T-cell (primary cell): ENCODE results near the gene RMC1. TPM values are rescaled to one million over a fixed set of nuclear protein-coding genes. Genes with fewer than 3 reads are reported as not detected.
A peak's percentile ranks its signal among the peaks of the same experiment; 100 is the strongest.

Experiments used
- ATAC-seq, 4 experiments: fragments of 200-7000 bp in 3 of 4; fragments of 150-1000 bp in 1 of 4; cut with Tn5 transposase; replicated peaks in 1 of 4; 1 replicate in 3 of 4; 2 replicates in 1 of 4; pipeline ENCODE4 v1.10.0; 2021; ENCODE audit warnings: moderate library complexity in 3 of 4, mild to moderate bottlenecking in 2 of 4, moderate number of reproducible peaks in 1 of 4
- CTCF ChIA-PET, 2 donors: fragments of 300-600 bp; sonication (Branson Sonifier 250); formaldehyde crosslinking; loops; one replicate each; lab custom pipeline; 2022; ENCODE audit warnings: antibody characterized with exemption in 2 of 2; lab: Charles Lee
- POLR2A ChIA-PET, 2 donors: fragments of 300-600 bp; sonication (Branson Sonifier 250); formaldehyde crosslinking; loops; one replicate each; lab custom pipeline; 2022; ENCODE audit warnings: antibody characterized with exemption in 2 of 2; lab: Charles Lee
- DNase-seq, 35 experiments: peaks; one replicate each; pipeline versions ENCODE4 v3.0.0 to v3.0.0-alpha.2; 2013 to 2023
- H3K27ac ChIP-seq: one replicate; pipeline ENCODE4 v1.5.1; 2013; ENCODE audit warnings: low read length
- H3K27me3 ChIP-seq, 2 experiments: replicated peaks in 1 of 2; 1 replicate in 1 of 2; 2 replicates in 1 of 2; pipeline versions ENCODE4 v1.6.1 to v1.7.0; 2013; ENCODE audit warnings: low read length in 1 of 2, mixed read lengths in 1 of 2; ENCODE audit not compliant: control insufficient read depth in 2 of 2, insufficient read depth in 2 of 2; ENCODE audit errors: extremely low read depth in 1 of 2
- H3K36me3 ChIP-seq, 2 donors: 1 replicate in 1 of 2; 2 replicates in 1 of 2; pipeline versions ENCODE4 v1.6.1 to v1.7.0; 2013; ENCODE audit warnings: low read length in 1 of 2; ENCODE audit not compliant: control insufficient read depth in 2 of 2, insufficient read depth in 1 of 2; ENCODE audit errors: extremely low read depth in 1 of 2
- H3K4me1 ChIP-seq, 2 experiments: 1 replicate in 1 of 2; 2 replicates in 1 of 2; pipeline versions ENCODE4 v1.6.1 to v1.7.0; 2013; ENCODE audit warnings: low read length in 2 of 2, mixed read lengths in 1 of 2; ENCODE audit not compliant: insufficient read depth in 2 of 2, control insufficient read depth in 1 of 2; ENCODE audit errors: extremely low read depth in 1 of 2
- H3K4me3 ChIP-seq, 2 donors: 1 replicate in 1 of 2; 2 replicates in 1 of 2; pipeline versions ENCODE4 v1.5.1 to v1.7.0; 2013; ENCODE audit warnings: mild to moderate bottlenecking in 2 of 2, low read length in 1 of 2, moderate library complexity in 1 of 2; ENCODE audit not compliant: control insufficient read depth in 1 of 2; ENCODE audit errors: extremely low read depth in 1 of 2
- H3K9me3 ChIP-seq: 2 replicates; pipeline ENCODE4 v1.7.0; 2013
- H3K27ac Mint-ChIP-seq, 2 donors: one replicate each; pipeline ENCODE4 v1.8.0; 2020 to 2021; ENCODE audit warnings: mild to moderate bottlenecking in 2 of 2, mixed read lengths in 2 of 2
- H3K27me3 Mint-ChIP-seq, 2 donors: one replicate each; pipeline ENCODE4 v1.8.0; 2021 to 2022; ENCODE audit warnings: mixed read lengths in 2 of 2
- H3K36me3 Mint-ChIP-seq: one replicate; pipeline ENCODE4 v1.8.0; 2021; ENCODE audit warnings: mixed read lengths
- H3K4me1 Mint-ChIP-seq, 3 donors: one replicate each; pipeline ENCODE4 v1.8.0; 2020 to 2022; ENCODE audit warnings: mixed read lengths in 3 of 3, mild to moderate bottlenecking in 1 of 3
- H3K4me3 Mint-ChIP-seq, 3 donors: one replicate each; pipeline ENCODE4 v1.8.0; 2020 to 2022; ENCODE audit warnings: mild to moderate bottlenecking in 3 of 3, mixed read lengths in 3 of 3, moderate library complexity in 3 of 3
- H3K9me3 Mint-ChIP-seq, 3 donors: one replicate each; pipeline ENCODE4 v1.8.0; 2020 to 2022; ENCODE audit warnings: mixed read lengths in 3 of 3
- WGBS: methylation state at CpG from one replicate; pipeline ENCODE4 v1.1.5; 2013; ENCODE audit warnings: missing lambda C conversion rate; ENCODE audit not compliant: insufficient coverage; 5-methylcytosine and 5-hydroxymethylcytosine counted together
- total RNA-seq, 35 experiments: library from RNA in 6 of 35; stranded (reverse) in 6 of 35; fragments of 120-200 nt in 1 of 35; gene quantifications; one replicate each; pipeline versions ENCODE4 v1.2.1 to v1.2.4 and lab custom pipeline; 2013 to 2026

The RMC1 gene
- total RNA-seq, 5 donors from 2014 or later (not counting 1 experiment from before 2014, with no cell fraction given): 46.9 to 57.4 (median 51.0) TPM

- no peak overlapping the region for H3K4me3 Mint-ChIP-seq
- ATAC-seq (no peak), DNase-seq (no peak)
- Histone ChIP-seq H3K27me3 (no peaks in the 10 kb centered on the region), H3K27ac (no peak overlapping the region), H3K36me3 (peaks cover 0 to 83% of the 10 kb centered on the region in 2 donors), H3K4me1 (peaks cover 22 to 28% of the 10 kb centered on the region in 2 experiments), H3K9me3 (no peaks in the 10 kb centered on the region), H3K4me3 (no peak overlapping the region)
- peak overlapping the region; percentile 36 to 48 for H3K27ac Mint-ChIP-seq
- CTCF ChIA-PET: interaction anchor here in 1 of 2 donors (0.9 kb wide), 1 partner anchor 37 kb away, joined by 3 read pairs; no protein-coding TSS in a partner anchor
- peaks cover 67% of the 10 kb centered on the region for H3K36me3 Mint-ChIP-seq
- POLR2A ChIA-PET: interaction anchor here (0.7 kb wide), 2 partner anchors 243 to 1106 kb away, joined by 3 to 5 read pairs; no protein-coding TSS in a partner anchor
- no peaks in the 10 kb centered on the region for H3K9me3 Mint-ChIP-seq
- no CpG with 5 or more reads among the region's 2 CpGs for WGBS
- peaks cover 33 to 44% (median 33%) of the 10 kb centered on the region in 3 donors for H3K4me1 Mint-ChIP-seq
- no peaks in the 10 kb centered on the region for H3K27me3 Mint-ChIP-seq
Measured at GRCh38 chr18:23542461-23542860, 39.1 kb downstream of the RMC1 start.

- H3K27ac Mint-ChIP-seq: no peak overlapping the region
- no peaks in the 10 kb centered on the region for H3K27me3 Mint-ChIP-seq
- H3K4me1 ChIP-seq: peaks cover 14 to 20% of the 10 kb centered on the region in 2 experiments
- ChIA-PET POLR2A (interaction anchor here in 1 of 2 donors (0.6 kb wide), 3 partner anchors 86 to 633 kb away, joined by 3 to 6 read pairs (median 4); no protein-coding TSS in a partner anchor), CTCF (interaction anchor here in 1 of 2 donors (0.8 kb wide), 1 partner anchor 20 kb away, joined by 3 read pairs; no protein-coding TSS in a partner anchor)
- no peaks in the 10 kb centered on the region for H3K9me3 Mint-ChIP-seq
- no peaks in the 10 kb centered on the region for H3K9me3 ChIP-seq
- H3K36me3 ChIP-seq: peaks cover 0 to 83% of the 10 kb centered on the region in 2 donors
- DNase-seq (no peak), ATAC-seq (no peak)
- peaks cover 50% of the 10 kb centered on the region for H3K36me3 Mint-ChIP-seq
- WGBS: 98% methylated on average over 6 of the region's 13 CpGs
- no peak overlapping the region for H3K27ac ChIP-seq
- peaks cover 24 to 28% (median 25%) of the 10 kb centered on the region in 3 donors for H3K4me1 Mint-ChIP-seq
- H3K27me3 ChIP-seq: no peaks in the 10 kb centered on the region
- H3K4me3 ChIP-seq: no peak overlapping the region
- H3K4me3 Mint-ChIP-seq: no peak overlapping the region
Measured at GRCh38 chr18:23545247-23545789, 42.0 kb downstream of the RMC1 start.

GRCh38 chr18:23547306-23547705, 44.0 kb downstream of the RMC1 start:
- H3K36me3 ChIP-seq: peaks cover 1 to 85% of the 10 kb centered on the region in 2 donors
- no CpG with 5 or more reads among the region's 3 CpGs for WGBS
- Mint-ChIP-seq H3K36me3 (peaks cover 59% of the 10 kb centered on the region), H3K4me3 (no peak overlapping the region), H3K9me3 (no peaks in the 10 kb centered on the region), H3K27ac (peak overlapping the region in 1 of 2 donors; percentile 6), H3K27me3 (no peaks in the 10 kb centered on the region), H3K4me1 (peaks cover 4 to 8% (median 5%) of the 10 kb centered on the region in 3 donors)
- ChIA-PET POLR2A (no interaction called here), CTCF (no interaction called here)
- peaks cover under 1 to 3% of the 10 kb centered on the region in 2 experiments for H3K4me1 ChIP-seq
- no peak overlapping the region for H3K27ac ChIP-seq
- ATAC-seq (no peak), DNase-seq (no peak)
- no peaks in the 10 kb centered on the region for H3K27me3 ChIP-seq
- H3K9me3 ChIP-seq: no peaks in the 10 kb centered on the region
- H3K4me3 ChIP-seq: no peak overlapping the region

- H3K36me3 Mint-ChIP-seq: peaks cover 58% of the 10 kb centered on the region
- DNase-seq: no peak
- WGBS: no CpG with 5 or more reads among the region's 3 CpGs
- H3K27me3 Mint-ChIP-seq: no peaks in the 10 kb centered on the region
- peak overlapping the region in 1 of 2 donors; percentile 53 for H3K27ac Mint-ChIP-seq
- no peak overlapping the region for H3K4me3 ChIP-seq
- H3K9me3 Mint-ChIP-seq: no peaks in the 10 kb centered on the region
- ATAC-seq: no peak
- H3K4me1 Mint-ChIP-seq: peaks cover 0 to 3% (median 0%) of the 10 kb centered on the region in 3 donors
- no peak overlapping the region for H3K27ac ChIP-seq
- CTCF ChIA-PET: interaction anchor here in 1 of 2 donors (0.7 kb wide), 1 partner anchor 77 kb away, joined by 3 read pairs; no protein-coding TSS in a partner anchor
- H3K4me1 ChIP-seq: no peaks in the 10 kb centered on the region
- no peak overlapping the region for H3K4me3 Mint-ChIP-seq
- H3K9me3 ChIP-seq: no peaks in the 10 kb centered on the region
- H3K27me3 ChIP-seq: no peaks in the 10 kb centered on the region
- POLR2A ChIA-PET: no interaction called here
- H3K36me3 ChIP-seq: peaks cover 7 to 85% of the 10 kb centered on the region in 2 donors
Measured at GRCh38 chr18:23547846-23548245, 44.5 kb downstream of the RMC1 start.

GRCh38 chr18:23548275-23548674, 45.0 kb downstream of the RMC1 start:
- Histone ChIP-seq H3K27ac (no peak overlapping the region), H3K27me3 (no peaks in the 10 kb centered on the region), H3K36me3 (peaks cover 9 to 87% of the 10 kb centered on the region in 2 donors), H3K9me3 (no peaks in the 10 kb centered on the region), H3K4me3 (no peak overlapping the region), H3K4me1 (no peaks in the 10 kb centered on the region)
- Mint-ChIP-seq H3K27ac (peak overlapping the region in 1 of 2 donors; percentile 53), H3K27me3 (no peaks in the 10 kb centered on the region), H3K4me3 (no peak overlapping the region), H3K4me1 (peaks cover 0 to 2% (median 0%) of the 10 kb centered on the region in 3 donors), H3K9me3 (no peaks in the 10 kb centered on the region), H3K36me3 (peaks cover 57% of the 10 kb centered on the region)
- CTCF ChIA-PET: interaction anchor here in 1 of 2 donors (0.7 kb wide), 1 partner anchor 77 kb away, joined by 3 read pairs; no protein-coding TSS in a partner anchor
- POLR2A ChIA-PET: no interaction called here
- DNase-seq (no peak), ATAC-seq (no peak)
- WGBS: 100% methylated on average over 1 of the region's 2 CpGs

GRCh38 chr18:23548719-23549118, 45.4 kb downstream of the RMC1 start:
- Mint-ChIP-seq H3K4me1 (no peaks in the 10 kb centered on the region), H3K4me3 (no peak overlapping the region), H3K9me3 (no peaks in the 10 kb centered on the region), H3K27ac (no peak overlapping the region), H3K36me3 (peaks cover 54% of the 10 kb centered on the region), H3K27me3 (no peaks in the 10 kb centered on the region)
- no peak overlapping the region for H3K27ac ChIP-seq
- ChIA-PET CTCF (no interaction called here), POLR2A (no interaction called here)
- H3K27me3 ChIP-seq: no peaks in the 10 kb centered on the region
- H3K4me3 ChIP-seq: no peak overlapping the region
- H3K9me3 ChIP-seq: no peaks in the 10 kb centered on the region
- 90% methylated on average over 2 of the region's 3 CpGs for WGBS
- no peaks in the 10 kb centered on the region for H3K4me1 ChIP-seq
- ATAC-seq (no peak), DNase-seq (no peak)
- H3K36me3 ChIP-seq: peaks cover 9 to 90% of the 10 kb centered on the region in 2 donors
